ENCODE data around the gene SLBP. TPM values are rescaled to one million over a fixed set of nuclear protein-coding genes. Genes with fewer than 3 reads are reported as not detected.

The SLBP gene
- total and polyA plus RNA-seq, 2 of the 8 experiments (the other 6 are each of a cell fraction or from before 2014, with no cell fraction given) = 44.1 to 49.0 TPM

GRCh38 chr4:1644891-1645657 is 67.0 kb downstream of the SLBP start:
- H3K4ac ChIP-seq (replicated peaks; ENCODE audit: insufficient read length, low read depth, low read length) = no peak overlapping the region
- 64% methylated on average over 21 of the region's 21 CpGs; no CpG with 5 or more reads in 1 of the 2 experiments for WGBS, 2 experiments (ENCODE audit: extremely low coverage in 1 of 2, insufficient coverage in 1 of 2, insufficient read length in 1 of 2, insufficient replicate concordance in 2 of 2, low coverage in 1 of 2, low lambda C conversion rate in 2 of 2, missing lambda C conversion rate in 1 of 2)
- no peaks in the 10 kb centered on the region for H4K20me1 ChIP-seq (replicated peaks in 1 of 2; ENCODE audit: control insufficient read depth in 1 of 2, insufficient read depth in 2 of 2, low read length in 2 of 2)
- H3K36me3 ChIP-seq (ENCODE audit: control insufficient read depth in 2 of 4, insufficient read depth in 4 of 4, low read length in 3 of 4) = no peaks in the 10 kb centered on the region
- peak overlapping the region; percentile 91; the same call in 1 of the 2 replicates for H2AFZ ChIP-seq (ENCODE audit: low read length)
- H3K56ac ChIP-seq (replicated peaks; ENCODE audit: insufficient read length, low read depth, low read length) = no peak overlapping the region
- H3K4me2 ChIP-seq (ENCODE audit: insufficient read depth in 1 of 2, low read depth in 2 of 2, low read length in 2 of 2) = peak overlapping the region; percentile 14 to 40; a peak in 2 of 4 replicates
- H3K79me1 ChIP-seq (ENCODE audit: low read depth, low read length) = no peaks in the 10 kb centered on the region
- DNase-seq (ENCODE audit: low read depth in 1 of 2, low spot score in 2 of 2) (no peak), FAIRE-seq (no peak)
- H2BK15ac ChIP-seq (ENCODE audit: low read length) = peak overlapping the region; percentile 81
- no peak overlapping the region for H4K91ac ChIP-seq (replicated peaks; ENCODE audit: insufficient read length, low read length)
- POLR2A ChIA-PET (ENCODE audit: partially characterized antibody) = interaction anchor here (1.7 kb wide), 1 partner anchor 76 kb away, joined by 4 read pairs; the partner anchor contains the start of genes TACC3 and TMEM129
- H2BK12ac ChIP-seq (ENCODE audit: low read depth, low read length) = peak overlapping the region; percentile 60; the same call in 1 of the 2 replicates
- H3K27me3 ChIP-seq (replicated peaks in 1 of 4; ENCODE audit: control insufficient read depth in 3 of 4, extremely low read depth in 1 of 4, insufficient read depth in 3 of 4, low read length in 3 of 4) = no peaks in the 10 kb centered on the region
- 0 out of 2 replicates have a peak overlapping the region, but pooled peaks have one; percentile 4 for H4K8ac ChIP-seq (ENCODE audit: extremely low read depth, insufficient read depth, low read length)
- H3K79me2 ChIP-seq (ENCODE audit: control insufficient read depth in 1 of 2, insufficient read depth in 2 of 2, low read length in 2 of 2) = no peaks in the 10 kb centered on the region
- 0 out of 2 replicates have a peak overlapping the region, but pooled peaks have one; percentile 32 for H2BK20ac ChIP-seq (ENCODE audit: low read length)
- H3K18ac ChIP-seq (ENCODE audit: extremely low read depth, low read length) = peak overlapping the region; percentile 78
- no peaks in the 10 kb centered on the region for H3K23me2 ChIP-seq (ENCODE audit: low read depth, low read length)
- H2BK120ac ChIP-seq (replicated peaks; ENCODE audit: low read depth, low read length) = no peak overlapping the region
- no peaks in the 10 kb centered on the region for H3K9me3 ChIP-seq (ENCODE audit: insufficient read depth in 2 of 2, low read depth in 1 of 2, low read length in 1 of 2)
- peak overlapping the region; percentile 87 for H2BK5ac ChIP-seq (ENCODE audit: low read depth, low read length)
- H4K5ac ChIP-seq (ENCODE audit: insufficient read length, low read depth, low read length) = peak overlapping the region; percentile 33
- peaks cover 0 to 7% (median 3%) of the 10 kb centered on the region in 4 experiments; a peak in 4 of 7 replicates for H3K4me1 ChIP-seq (replicated peaks in 1 of 4; ENCODE audit: control insufficient read depth in 3 of 4, insufficient read depth in 4 of 4, low read length in 3 of 4)
- CTCF ChIA-PET (ENCODE audit: partially characterized antibody) = interaction anchor here (1.0 to 4.6 kb wide), 12 partner anchors 9 to 291 kb away, joined by 3 to 23 read pairs (median 3); no protein-coding TSS in a partner anchor
- H3K4me3 ChIP-seq (ENCODE audit: extremely low read depth in 1 of 4, insufficient read depth in 2 of 4, low read depth in 3 of 4, low read length in 4 of 4) = no peak overlapping the region
- H3K9ac ChIP-seq (replicated peaks in 1 of 4; ENCODE audit: extremely low read depth in 1 of 4, low read depth in 3 of 4, low read length in 3 of 4) = no peak overlapping the region
- peak overlapping the region; percentile 65; the same call in 1 of the 2 replicates for H2AK5ac ChIP-seq (ENCODE audit: low read depth, low read length)
- no peak overlapping the region for H3K27ac ChIP-seq (ENCODE audit: low read depth, low read length)
- H3K14ac ChIP-seq (ENCODE audit: insufficient read length) = no peak overlapping the region
- H3K23ac ChIP-seq (ENCODE audit: insufficient read length) = no peak overlapping the region
- TF ChIP-seq KDM1A (IDR thresholded peaks at IDR 0.05; ENCODE audit: borderline replicate concordance, low read length) = peak; percentile 37; the same call in 1 of the 2 replicates
- no peak for TF ChIP-seq RXRA (IDR thresholded peaks at IDR 0.05; ENCODE audit: insufficient read depth, low read depth, low read length)

All from H1 (cell line).